ENCODE measurements around the gene FADS3. TPM values are rescaled to one million over a fixed set of nuclear protein-coding genes. Genes with fewer than 3 reads are reported as not detected.

Gene FADS3
- total and polyA plus RNA-seq, 2 of the 13 experiments (the other 11 are each of a cell fraction or from before 2014, with no cell fraction given) = 13.4 to 23.2 TPM

DNA sequence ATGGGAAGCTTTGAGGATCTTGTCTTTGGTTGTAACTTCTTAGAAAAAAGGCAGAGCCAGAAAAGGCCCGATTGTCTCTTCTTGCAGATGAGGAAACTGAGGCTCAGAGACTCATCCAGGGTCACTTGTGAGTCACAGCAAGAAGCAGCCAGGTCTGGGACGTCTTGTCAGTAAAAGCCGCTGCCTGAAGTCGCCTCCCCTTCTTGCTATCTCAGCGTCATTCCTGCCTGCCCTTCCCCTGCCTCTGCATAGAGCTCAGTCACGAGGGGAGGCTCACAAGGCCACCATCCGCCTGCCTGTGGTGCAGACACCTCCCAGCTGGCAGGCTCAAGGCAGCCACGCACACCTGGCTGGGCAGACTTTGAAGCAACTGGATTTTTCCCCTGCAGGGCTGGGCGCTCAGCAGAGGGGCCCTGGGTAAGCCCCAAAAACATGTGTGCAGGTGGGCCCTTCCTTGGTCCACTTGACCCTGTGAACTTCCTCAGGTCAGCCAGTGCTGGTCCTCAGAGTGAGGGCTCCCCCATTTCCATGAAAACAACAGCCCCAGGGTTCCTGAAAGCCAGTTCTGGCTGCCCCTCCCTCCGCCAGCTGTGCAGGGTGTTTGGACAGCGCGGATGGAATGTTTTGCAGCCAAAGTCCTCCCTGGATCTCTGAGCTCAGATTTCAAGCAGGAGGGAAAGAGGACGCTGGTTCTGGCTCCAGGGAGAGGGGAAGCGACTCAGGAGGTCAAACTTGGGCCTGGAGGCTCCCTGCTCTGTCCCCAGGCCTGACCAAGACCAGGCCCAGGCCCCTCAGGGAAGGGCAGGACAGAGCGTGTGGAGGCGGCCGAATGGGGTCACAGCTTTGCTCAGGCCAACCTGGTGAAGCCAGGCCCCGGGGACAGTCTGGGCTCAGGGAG is 32.1 kb upstream of the FADS3 start (continued):
- TF ChIP-seq MYC (CRISPR knock-in tag; IDR thresholded peaks at IDR 0.05; ENCODE audit: borderline replicate concordance) (peak; percentile 71; the same call in 1 of the 2 replicates), KLF9 (CRISPR knock-in tag; IDR thresholded peaks at IDR 0.05; ENCODE audit: low read depth) (no peak), XRCC5 (optimal IDR thresholded peaks at IDR 0.05; ENCODE audit: low read length) (peak; percentile 68), HOXD1 (CRISPR knock-in tag; IDR thresholded peaks at IDR 0.05) (no peak), ZC3H13 (CRISPR knock-in tag; IDR thresholded peaks at IDR 0.05) (peak; percentile 33; the same call in 1 of the 2 replicates), NFKBIZ (CRISPR knock-in tag; IDR thresholded peaks at IDR 0.05) (no peak), ETV6 (CRISPR knock-in tag; conservative IDR thresholded peaks at IDR 0.05) (no peak), ZNF44 (CRISPR knock-in tag; IDR thresholded peaks at IDR 0.05) (no peak), ZNF264 (CRISPR knock-in tag; IDR thresholded peaks at IDR 0.05) (peak; percentile 74; the same call in 1 of the 2 replicates), ZFP36 (IDR thresholded peaks at IDR 0.05; ENCODE audit: borderline replicate concordance, low read depth, low read length, partially characterized antibody) (no peak), RAD21 (CRISPR knock-in tag; IDR thresholded peaks at IDR 0.05) (no peak), ZNF543 (CRISPR knock-in tag; IDR thresholded peaks at IDR 0.05) (0 out of 2 replicates have a peak, but pooled peaks have one; percentile 32), ZNF841 (CRISPR knock-in tag; IDR thresholded peaks at IDR 0.05; ENCODE audit: borderline replicate concordance) (no peak), ZNF230 (CRISPR knock-in tag; IDR thresholded peaks at IDR 0.05) (no peak; the same call in 1 of the 2 replicates), IKZF4 (CRISPR knock-in tag; IDR thresholded peaks at IDR 0.05; ENCODE audit: borderline replicate concordance, low read depth, not compliant biosample characterization) (no peak), POGZ (CRISPR knock-in tag; IDR thresholded peaks at IDR 0.05) (peak; percentile 62; the same call in 1 of the 2 replicates), SAP130 (CRISPR knock-in tag; IDR thresholded peaks at IDR 0.05; ENCODE audit: low read depth) (peak; percentile 82), AKAP8 (CRISPR knock-in tag; IDR thresholded peaks at IDR 0.05) (no peak), ZBTB38 (CRISPR knock-in tag; IDR thresholded peaks at IDR 0.05) (no peak), SIN3B (IDR thresholded peaks at IDR 0.05; ENCODE audit: low read length) (no peak), CREB1 (IDR thresholded peaks at IDR 0.05) (no peak), CREB1 (CRISPR knock-in tag; IDR thresholded peaks at IDR 0.05) (no peak), ZBTB3 (CRISPR knock-in tag; IDR thresholded peaks at IDR 0.05; ENCODE audit: borderline replicate concordance, low read depth) (peak; percentile 77; the same call in 1 of the 2 replicates)
- TF ChIP-seq, protein P1, sequence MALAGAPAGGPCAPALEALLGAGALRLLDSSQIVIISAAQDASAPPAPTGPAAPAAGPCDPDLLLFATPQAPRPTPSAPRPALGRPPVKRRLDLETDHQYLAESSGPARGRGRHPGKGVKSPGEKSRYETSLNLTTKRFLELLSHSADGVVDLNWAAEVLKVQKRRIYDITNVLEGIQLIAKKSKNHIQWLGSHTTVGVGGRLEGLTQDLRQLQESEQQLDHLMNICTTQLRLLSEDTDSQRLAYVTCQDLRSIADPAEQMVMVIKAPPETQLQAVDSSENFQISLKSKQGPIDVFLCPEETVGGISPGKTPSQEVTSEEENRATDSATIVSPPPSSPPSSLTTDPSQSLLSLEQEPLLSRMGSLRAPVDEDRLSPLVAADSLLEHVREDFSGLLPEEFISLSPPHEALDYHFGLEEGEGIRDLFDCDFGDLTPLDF (CRISPR knock-in tag; IDR thresholded peaks at IDR 0.05) = no peak
- TF ChIP-seq, protein P2, sequence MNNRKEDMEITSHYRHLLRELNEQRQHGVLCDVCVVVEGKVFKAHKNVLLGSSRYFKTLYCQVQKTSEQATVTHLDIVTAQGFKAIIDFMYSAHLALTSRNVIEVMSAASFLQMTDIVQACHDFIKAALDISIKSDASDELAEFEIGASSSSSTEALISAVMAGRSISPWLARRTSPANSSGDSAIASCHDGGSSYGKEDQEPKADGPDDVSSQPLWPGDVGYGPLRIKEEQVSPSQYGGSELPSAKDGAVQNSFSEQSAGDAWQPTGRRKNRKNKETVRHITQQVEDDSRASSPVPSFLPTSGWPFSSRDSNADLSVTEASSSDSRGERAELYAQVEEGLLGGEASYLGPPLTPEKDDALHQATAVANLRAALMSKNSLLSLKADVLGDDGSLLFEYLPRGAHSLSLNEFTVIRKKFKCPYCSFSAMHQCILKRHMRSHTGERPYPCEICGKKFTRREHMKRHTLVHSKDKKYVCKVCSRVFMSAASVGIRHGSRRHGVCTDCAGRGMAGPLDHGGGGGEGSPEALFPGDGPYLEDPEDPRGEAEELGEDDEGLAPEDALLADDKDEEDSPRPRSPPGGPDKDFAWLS (CRISPR knock-in tag; IDR thresholded peaks at IDR 0.05; ENCODE audit: borderline replicate concordance) = no peak
- TF ChIP-seq, protein P3, sequence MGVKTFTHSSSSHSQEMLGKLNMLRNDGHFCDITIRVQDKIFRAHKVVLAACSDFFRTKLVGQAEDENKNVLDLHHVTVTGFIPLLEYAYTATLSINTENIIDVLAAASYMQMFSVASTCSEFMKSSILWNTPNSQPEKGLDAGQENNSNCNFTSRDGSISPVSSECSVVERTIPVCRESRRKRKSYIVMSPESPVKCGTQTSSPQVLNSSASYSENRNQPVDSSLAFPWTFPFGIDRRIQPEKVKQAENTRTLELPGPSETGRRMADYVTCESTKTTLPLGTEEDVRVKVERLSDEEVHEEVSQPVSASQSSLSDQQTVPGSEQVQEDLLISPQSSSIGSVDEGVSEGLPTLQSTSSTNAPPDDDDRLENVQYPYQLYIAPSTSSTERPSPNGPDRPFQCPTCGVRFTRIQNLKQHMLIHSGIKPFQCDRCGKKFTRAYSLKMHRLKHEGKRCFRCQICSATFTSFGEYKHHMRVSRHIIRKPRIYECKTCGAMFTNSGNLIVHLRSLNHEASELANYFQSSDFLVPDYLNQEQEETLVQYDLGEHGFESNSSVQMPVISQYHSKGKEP (CRISPR knock-in tag; IDR thresholded peaks at IDR 0.05) = no peak
- TF ChIP-seq, protein P4, sequence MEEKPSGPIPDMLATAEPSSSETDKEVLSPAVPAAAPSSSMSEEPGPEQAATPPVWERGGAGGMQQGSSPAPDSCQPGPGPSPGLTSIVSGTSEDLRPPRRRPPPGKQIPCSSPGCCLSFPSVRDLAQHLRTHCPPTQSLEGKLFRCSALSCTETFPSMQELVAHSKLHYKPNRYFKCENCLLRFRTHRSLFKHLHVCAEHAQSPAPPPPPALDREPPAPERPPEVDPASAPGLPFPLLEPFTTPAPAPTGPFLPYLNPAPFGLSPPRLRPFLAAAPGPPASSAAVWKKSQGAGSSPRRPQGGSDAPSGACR (CRISPR knock-in tag; IDR thresholded peaks at IDR 0.05) = no peak
